T-helper 1 cell treated with Interleukin-12 subunit alpha and Interleukin-12 subunit beta and Interleukin-4 antibody, amounts not matched to agents 30 μg/mL and 1 μg/mL, for 36 hours (primary cell): ENCODE measurements around the gene RPL12.

Experiments
- H3K27ac Mint-ChIP-seq: one replicate; pipeline ENCODE4 v1.8.0; 2021; ENCODE audit warnings: mild to moderate bottlenecking, mixed read lengths
- H3K27me3 Mint-ChIP-seq: one replicate; pipeline ENCODE4 v1.8.0; 2021; ENCODE audit warnings: low read depth, mixed read lengths
- H3K36me3 Mint-ChIP-seq: one replicate; pipeline ENCODE4 v1.8.0; 2021; ENCODE audit warnings: low read depth, mixed read lengths
- H3K4me1 Mint-ChIP-seq: one replicate; pipeline ENCODE4 v1.8.0; 2021; ENCODE audit warnings: low read depth, mixed read lengths
- H3K4me3 Mint-ChIP-seq: one replicate; pipeline ENCODE4 v1.8.0; 2021; ENCODE audit warnings: mild to moderate bottlenecking, moderate library complexity, mixed read lengths
- H3K9me3 Mint-ChIP-seq: one replicate; pipeline ENCODE4 v1.8.0; 2021; ENCODE audit warnings: mixed read lengths

Gene RPL12

DNA sequence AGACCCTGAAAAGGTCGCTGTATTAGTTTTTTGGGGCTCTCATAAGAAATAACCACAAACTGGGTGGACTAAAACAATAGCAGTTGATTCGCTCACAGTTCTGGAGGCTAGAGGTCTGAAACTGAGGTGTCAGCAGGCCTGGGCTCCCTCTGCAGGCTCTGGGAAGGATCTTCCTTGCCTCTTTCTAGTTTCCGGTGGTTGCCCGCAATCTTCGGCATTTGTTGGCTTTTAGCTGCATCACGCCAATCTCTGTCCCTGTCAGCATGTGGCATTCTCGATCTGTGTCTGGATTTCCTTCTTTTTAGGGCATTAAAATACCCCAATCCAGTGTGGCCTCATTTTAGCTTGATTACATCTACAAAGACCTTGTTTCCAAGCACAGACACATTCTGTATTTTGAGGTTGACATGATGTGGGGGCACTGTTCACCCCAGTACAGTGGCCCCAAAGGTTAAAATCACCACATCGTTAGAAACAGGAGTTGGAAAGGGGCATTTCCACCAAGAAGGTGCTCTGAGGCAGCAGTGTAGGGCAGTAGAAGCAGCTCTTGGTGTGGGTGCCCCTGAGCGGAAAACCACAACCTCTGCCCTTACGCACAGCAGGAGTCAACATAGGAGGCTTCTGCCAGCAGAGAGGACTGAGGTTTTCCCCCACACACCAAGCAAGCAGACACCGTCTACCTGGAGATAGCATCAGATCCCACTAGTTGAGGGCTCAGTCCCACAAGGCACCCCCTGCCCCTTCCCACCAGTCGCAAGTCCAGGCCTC, 13.5 kb downstream of the RPL12 start:
- Mint-ChIP-seq H3K36me3 (peaks cover 71% of the 10 kb centered on the region), H3K4me3 (no peak overlapping the region), H3K27ac (no peak overlapping the region), H3K4me1 (peaks cover 1% of the 10 kb centered on the region), H3K27me3 (no peaks in the 10 kb centered on the region), H3K9me3 (peaks cover 4% of the 10 kb centered on the region)

DNA sequence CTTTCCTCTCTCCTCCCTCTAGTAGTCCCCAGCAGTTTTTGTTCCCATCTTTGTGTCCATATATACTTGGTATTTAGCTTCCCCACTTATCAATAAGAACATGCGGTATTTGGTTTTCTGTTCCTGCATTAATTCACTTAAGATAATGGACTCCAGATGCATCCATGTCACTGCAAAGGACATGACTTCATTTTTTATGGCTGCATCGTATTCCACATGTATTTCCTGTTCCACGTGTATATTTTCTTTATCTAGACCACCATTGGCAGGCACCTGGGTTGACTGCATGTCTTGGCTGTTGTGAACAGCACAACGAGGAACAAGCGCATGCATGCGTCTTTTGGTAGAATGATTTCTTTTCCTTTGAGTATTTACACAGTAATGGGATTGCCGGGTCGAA, 20.8 kb downstream of the RPL12 start:
- H3K27ac Mint-ChIP-seq = no peak overlapping the region
- H3K9me3 Mint-ChIP-seq = no peaks in the 10 kb centered on the region
- peaks cover 16% of the 10 kb centered on the region for H3K4me1 Mint-ChIP-seq
- peaks cover 43% of the 10 kb centered on the region for H3K36me3 Mint-ChIP-seq
- H3K4me3 Mint-ChIP-seq = no peak overlapping the region
- no peaks in the 10 kb centered on the region for H3K27me3 Mint-ChIP-seq

DNA sequence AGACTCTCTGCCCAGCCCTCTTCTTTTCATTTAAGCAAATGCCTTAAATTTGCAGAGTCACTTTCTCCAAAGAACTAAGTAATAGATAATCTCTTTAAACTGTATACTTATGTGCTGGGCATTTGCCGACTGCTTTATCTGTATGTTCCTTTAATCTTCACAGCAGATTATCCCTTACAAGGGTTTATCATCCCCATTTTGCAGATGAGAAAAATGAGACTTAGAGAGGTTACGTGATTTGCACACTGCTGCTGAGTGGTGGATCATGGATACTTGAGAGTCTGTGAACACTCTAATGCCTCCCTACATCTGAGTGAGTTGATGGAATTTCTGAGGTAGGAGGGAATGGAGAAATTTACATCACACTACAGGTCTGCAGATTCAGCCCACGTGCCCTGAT, 22.9 kb downstream of the RPL12 start:
- H3K27me3 Mint-ChIP-seq = no peaks in the 10 kb centered on the region
- H3K27ac Mint-ChIP-seq = no peak overlapping the region
- no peaks in the 10 kb centered on the region for H3K9me3 Mint-ChIP-seq
- peaks cover 34% of the 10 kb centered on the region for H3K36me3 Mint-ChIP-seq
- no peak overlapping the region for H3K4me3 Mint-ChIP-seq
- peaks cover 29% of the 10 kb centered on the region for H3K4me1 Mint-ChIP-seq

DNA sequence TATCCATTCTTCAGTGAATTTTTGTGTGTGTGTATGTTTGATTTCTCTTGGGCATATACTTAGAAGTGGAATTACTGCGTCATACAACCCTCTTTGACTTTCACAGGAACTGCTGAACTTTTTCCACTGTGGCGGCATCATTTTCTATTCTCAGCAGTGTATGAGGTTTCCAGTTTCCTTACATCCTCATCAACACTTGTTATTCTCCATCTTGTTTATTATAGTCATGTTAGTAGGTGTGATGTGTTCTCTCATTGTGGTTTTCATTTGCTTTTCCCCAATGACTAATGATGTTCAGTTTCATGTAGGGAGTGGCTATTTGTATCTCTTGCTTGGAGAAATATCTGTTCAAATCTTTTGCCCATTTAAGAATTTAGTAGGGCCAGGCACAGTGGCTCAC, 24.4 kb downstream of the RPL12 start:
- peaks cover 30% of the 10 kb centered on the region for H3K36me3 Mint-ChIP-seq
- peak overlapping the region; percentile 97 for H3K4me3 Mint-ChIP-seq
- no peaks in the 10 kb centered on the region for H3K27me3 Mint-ChIP-seq
- peak overlapping the region; percentile 85 for H3K27ac Mint-ChIP-seq
- peaks cover 35% of the 10 kb centered on the region for H3K4me1 Mint-ChIP-seq
- no peaks in the 10 kb centered on the region for H3K9me3 Mint-ChIP-seq

DNA sequence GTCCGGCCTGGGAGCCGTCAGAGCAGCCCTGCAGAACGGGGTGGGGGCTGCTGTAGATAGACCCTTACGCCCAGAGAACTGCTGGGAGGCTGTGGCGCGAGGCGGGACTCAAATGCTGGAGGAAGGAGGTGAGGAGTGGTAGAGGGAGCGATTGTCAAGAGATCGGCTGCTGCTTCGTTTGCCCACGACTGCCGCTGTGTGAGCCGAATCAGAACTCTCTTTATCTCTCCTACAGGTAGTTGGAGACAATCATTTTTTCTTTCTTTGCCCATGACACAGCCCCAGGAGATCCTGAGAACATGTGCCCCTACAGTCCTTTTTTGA, 26.6 kb downstream of the RPL12 start:
- Mint-ChIP-seq H3K27me3 (no peaks in the 10 kb centered on the region), H3K36me3 (peaks cover 15% of the 10 kb centered on the region), H3K4me1 (peaks cover 32% of the 10 kb centered on the region), H3K9me3 (no peaks in the 10 kb centered on the region), H3K27ac (peak overlapping the region; percentile 94), H3K4me3 (peak overlapping the region; percentile 97)

DNA sequence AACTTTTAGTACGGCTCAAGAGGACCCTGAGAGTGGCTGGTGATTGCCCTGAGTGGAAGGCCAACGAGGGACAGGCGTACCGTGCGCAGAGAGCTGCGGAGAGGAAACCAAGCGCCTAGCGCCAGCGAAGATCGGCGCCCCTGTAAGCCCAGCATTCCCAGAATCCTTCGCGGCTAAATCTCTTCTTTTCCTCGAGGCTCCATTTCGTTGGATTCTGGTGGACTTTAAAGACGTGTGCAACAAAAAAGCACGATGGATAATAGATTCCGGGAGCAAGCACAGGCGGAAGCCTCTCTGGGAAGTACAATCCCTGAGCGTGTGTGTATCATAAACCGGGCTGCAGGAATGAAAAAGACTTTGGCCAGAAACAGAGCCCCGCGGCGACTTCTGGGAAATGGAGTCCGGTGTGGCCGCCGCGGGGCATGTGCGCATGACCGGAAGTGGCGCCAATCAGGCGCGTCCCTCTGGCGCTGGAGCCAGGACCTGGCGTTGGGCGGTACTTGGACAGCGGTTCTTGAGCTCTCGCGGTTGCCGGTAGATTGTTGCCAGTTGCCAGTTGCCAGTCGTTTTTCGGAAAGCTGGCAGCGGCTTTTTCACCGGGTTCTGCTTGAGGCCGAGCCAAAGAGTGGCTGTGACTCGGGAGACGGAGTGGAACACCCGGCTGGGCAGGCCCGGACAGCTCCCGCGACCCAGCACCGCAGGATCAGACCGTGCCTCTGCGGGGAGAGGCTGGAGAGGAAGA, 27.1 kb downstream of the RPL12 start, which contains the start of gene ZNF79:
ZNF79 (plus strand) TSS at position 449 of the 742 bp plus-strand sequence. CDS start 406 bp downstream, outside the sequence.
- Mint-ChIP-seq H3K27me3 (no peaks in the 10 kb centered on the region), H3K9me3 (no peaks in the 10 kb centered on the region), H3K36me3 (peaks cover 15% of the 10 kb centered on the region), H3K4me3 (peak within 1 kb of the TSS; percentile 97), H3K4me1 (peaks cover 32% of the 10 kb centered on the region), H3K27ac (peak within 1 kb of the TSS; percentile 94)

DNA sequence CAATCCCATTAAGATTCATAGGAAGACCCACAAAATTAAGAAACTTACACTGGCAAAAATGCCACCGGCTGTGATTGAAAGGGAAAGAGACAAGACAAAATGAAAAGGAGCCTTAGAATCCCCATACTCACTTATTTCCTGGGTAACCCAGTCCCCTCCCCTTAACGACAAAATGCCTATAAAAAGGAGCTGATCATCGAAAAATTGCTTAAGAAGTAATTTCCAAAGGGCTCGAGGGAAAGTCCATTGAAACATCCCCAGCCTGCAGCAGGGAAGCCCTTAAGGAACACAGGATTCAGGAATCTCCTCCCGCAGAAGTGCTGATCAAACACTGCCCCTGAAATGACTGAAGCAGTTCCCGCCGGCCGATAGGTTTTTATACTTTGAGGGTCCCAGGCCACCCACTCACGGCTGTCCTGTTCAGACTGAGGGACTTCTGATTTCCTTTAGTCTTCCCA, 27.7 kb downstream of the RPL12 start:
- peaks cover 15% of the 10 kb centered on the region for H3K36me3 Mint-ChIP-seq
- H3K27me3 Mint-ChIP-seq = no peaks in the 10 kb centered on the region
- H3K4me3 Mint-ChIP-seq = peak overlapping the region; percentile 97
- peaks cover 31% of the 10 kb centered on the region for H3K4me1 Mint-ChIP-seq
- no peaks in the 10 kb centered on the region for H3K9me3 Mint-ChIP-seq
- peak overlapping the region; percentile 94 for H3K27ac Mint-ChIP-seq

DNA sequence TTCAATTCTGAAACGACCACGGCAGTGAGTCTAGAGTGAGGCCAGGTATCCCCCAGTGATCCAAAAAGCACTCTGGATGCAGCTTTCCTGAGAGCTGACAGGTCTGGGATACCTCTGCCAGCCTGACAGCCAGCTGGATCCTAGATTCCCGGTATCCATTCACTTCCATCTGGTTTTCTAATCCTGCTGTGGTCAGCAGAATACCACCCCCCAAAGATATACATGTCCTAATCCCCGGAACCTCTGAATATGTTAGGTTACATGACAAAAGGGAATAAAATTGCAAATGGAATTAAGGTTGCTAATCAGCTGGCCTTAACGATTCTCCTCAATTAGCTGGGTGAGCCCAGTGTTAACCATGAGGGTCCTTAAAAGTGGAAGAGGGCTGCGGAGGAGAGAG, 28.4 kb downstream of the RPL12 start:
- H3K4me3 Mint-ChIP-seq = peak overlapping the region; percentile 97
- peak overlapping the region; percentile 94 for H3K27ac Mint-ChIP-seq
- H3K9me3 Mint-ChIP-seq = no peaks in the 10 kb centered on the region
- H3K36me3 Mint-ChIP-seq = peaks cover 11% of the 10 kb centered on the region
- peaks cover 27% of the 10 kb centered on the region for H3K4me1 Mint-ChIP-seq
- H3K27me3 Mint-ChIP-seq = no peaks in the 10 kb centered on the region

DNA sequence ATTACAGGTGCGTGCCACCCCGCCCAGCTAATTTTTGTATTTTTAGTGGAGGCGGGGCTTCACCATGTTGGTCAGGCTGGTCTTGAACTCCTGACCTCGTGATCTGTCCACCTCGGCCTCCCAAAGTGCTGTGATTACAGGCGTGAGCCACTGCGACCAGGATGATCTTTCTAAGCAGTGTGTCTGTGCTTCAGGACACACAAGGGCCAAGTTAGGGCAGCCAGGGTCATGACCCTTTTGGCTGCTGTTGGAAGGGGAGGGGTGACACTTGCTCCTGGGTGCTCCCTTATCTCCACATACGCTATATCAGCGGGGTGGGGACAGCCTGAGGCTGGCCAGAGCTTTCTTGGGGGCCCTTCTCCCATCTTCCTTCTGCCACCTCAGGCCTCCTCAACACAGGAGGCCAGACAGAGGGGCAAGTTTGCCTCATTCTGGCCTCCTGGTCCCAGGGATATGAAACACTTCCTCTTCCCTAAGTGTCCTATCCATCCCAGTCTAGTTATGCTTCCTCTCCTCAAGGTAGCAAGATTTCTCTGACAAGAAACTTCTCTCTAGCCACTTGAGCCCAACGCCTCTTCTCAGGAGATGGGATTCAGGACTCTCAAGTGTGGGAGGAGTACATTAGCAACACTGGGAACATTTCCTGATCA, 28.9 kb downstream of the RPL12 start:
- no peak overlapping the region for H3K27ac Mint-ChIP-seq
- H3K4me3 Mint-ChIP-seq = peak overlapping the region; percentile 97
- peaks cover 27% of the 10 kb centered on the region for H3K4me1 Mint-ChIP-seq
- peaks cover 11% of the 10 kb centered on the region for H3K36me3 Mint-ChIP-seq
- H3K27me3 Mint-ChIP-seq = no peaks in the 10 kb centered on the region
- no peaks in the 10 kb centered on the region for H3K9me3 Mint-ChIP-seq

DNA sequence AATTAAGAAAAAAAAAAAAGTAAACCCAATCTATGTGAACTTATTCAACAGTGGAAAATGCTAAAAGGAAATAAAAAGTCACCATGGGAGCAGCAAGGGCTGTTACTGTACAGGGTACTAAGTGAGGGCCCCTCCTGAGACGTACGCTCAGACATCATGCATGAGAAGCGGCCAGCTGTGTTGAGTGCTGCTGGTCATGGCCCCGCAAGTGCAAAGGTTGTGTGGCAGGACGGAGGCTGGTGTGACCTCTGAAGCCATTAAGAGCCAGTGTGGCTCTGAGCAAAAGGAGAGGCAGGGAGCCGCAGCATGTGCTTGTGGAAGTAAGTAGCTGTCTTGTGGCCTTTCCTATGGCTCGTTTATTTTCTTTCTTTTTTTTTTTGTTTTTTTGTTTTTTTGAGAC, 30.1 kb downstream of the RPL12 start:
- peaks cover 4% of the 10 kb centered on the region for H3K27me3 Mint-ChIP-seq
- no peak overlapping the region for H3K27ac Mint-ChIP-seq
- H3K4me1 Mint-ChIP-seq = peaks cover 19% of the 10 kb centered on the region
- H3K36me3 Mint-ChIP-seq = peaks cover 4% of the 10 kb centered on the region
- no peak overlapping the region for H3K4me3 Mint-ChIP-seq
- no peaks in the 10 kb centered on the region for H3K9me3 Mint-ChIP-seq

DNA sequence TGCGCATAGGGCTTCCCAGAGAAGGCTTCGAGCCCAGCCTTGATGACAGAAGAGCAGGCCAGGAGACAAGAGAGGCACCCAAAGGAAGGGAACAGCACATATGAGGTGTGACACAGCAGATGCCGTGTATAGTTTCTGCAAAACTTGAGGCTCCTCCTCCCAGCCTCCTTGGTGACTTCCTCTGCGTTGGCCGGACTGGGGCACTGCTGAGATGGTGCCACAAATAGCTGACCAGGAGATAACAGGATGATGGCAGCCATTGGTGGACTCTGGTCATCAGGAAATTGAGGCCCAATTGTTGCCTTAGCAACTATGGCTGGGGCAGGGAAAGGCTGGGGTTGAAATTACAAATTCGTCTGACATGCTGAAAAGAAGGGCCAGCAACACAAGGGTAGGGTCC, 31.9 kb downstream of the RPL12 start:
- Mint-ChIP-seq H3K27me3 (peaks cover 14% of the 10 kb centered on the region), H3K9me3 (no peaks in the 10 kb centered on the region), H3K4me3 (no peak overlapping the region), H3K36me3 (peaks cover 2% of the 10 kb centered on the region), H3K27ac (no peak overlapping the region), H3K4me1 (peaks cover 14% of the 10 kb centered on the region)

DNA sequence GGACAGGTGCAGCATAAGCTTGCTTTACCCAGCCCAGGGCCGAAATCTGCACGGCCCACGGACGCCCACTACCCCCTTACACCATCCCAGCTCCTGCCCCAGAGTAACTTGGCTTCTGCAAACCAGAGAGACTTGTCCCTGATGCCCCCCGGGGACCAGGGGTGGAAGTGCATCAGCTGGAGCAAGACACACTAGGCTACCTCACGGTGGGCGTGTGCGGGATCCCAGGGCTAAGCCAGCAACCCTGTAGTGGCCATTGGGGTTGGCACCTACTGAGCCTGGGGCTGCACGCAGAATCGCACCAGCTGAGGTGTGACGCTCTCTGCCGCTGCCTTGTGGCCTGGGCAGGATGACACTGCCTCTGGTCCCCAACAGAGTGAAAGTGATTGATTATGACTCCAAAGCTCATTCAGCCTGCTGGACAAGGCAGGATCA, 33.2 kb downstream of the RPL12 start:
- H3K9me3 Mint-ChIP-seq = no peaks in the 10 kb centered on the region
- H3K27me3 Mint-ChIP-seq = peaks cover 19% of the 10 kb centered on the region
- no peaks in the 10 kb centered on the region for H3K36me3 Mint-ChIP-seq
- H3K4me1 Mint-ChIP-seq = peaks cover 4% of the 10 kb centered on the region
- H3K27ac Mint-ChIP-seq = no peak overlapping the region
- no peak overlapping the region for H3K4me3 Mint-ChIP-seq

DNA sequence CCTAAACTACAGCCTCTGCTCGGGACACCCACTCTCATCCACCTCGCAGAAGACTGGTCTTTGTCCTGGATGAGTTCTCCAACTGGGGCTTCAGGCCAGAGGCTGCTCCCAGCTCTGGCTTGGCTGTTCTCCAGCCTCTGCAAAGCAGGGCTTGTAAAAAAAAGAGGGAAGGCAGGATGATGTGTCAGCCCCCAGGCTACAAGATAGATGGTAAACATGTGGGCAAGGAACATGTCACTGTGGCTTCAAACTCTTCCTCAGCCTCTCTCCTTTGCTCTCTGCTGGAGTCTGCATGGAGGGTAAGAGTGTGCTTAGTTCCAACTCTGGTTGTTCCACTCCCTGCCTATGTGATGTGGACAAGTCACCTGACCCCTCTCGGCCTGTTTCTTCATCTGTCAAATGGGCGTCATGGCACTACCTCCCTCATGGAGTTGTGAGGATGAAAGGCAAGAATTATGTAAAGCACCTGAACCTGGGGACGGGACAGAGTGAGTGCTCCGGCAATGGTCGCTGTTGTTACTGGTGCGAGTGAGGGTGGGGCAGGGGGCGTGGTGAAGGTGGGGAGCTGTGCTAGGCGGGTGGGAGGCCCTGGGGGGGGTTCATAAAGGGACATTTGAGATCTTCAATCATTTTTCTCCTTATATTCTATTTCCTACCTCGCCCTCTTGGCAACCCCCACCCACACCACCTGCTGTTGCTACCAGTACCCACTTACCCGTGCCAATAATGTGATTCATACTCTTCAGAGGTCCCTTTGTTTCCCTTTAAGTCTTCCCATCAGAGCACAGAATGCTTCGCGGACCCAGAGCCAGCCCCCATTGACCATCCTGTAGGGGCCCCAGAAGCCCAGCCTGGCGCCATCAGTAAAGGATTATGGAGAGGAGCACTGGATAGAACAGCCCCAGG, 33.8 kb downstream of the RPL12 start:
- no peaks in the 10 kb centered on the region for H3K4me1 Mint-ChIP-seq
- no peak overlapping the region for H3K27ac Mint-ChIP-seq
- H3K9me3 Mint-ChIP-seq = no peaks in the 10 kb centered on the region
- peaks cover 19% of the 10 kb centered on the region for H3K27me3 Mint-ChIP-seq
- no peaks in the 10 kb centered on the region for H3K36me3 Mint-ChIP-seq
- H3K4me3 Mint-ChIP-seq = no peak overlapping the region

DNA sequence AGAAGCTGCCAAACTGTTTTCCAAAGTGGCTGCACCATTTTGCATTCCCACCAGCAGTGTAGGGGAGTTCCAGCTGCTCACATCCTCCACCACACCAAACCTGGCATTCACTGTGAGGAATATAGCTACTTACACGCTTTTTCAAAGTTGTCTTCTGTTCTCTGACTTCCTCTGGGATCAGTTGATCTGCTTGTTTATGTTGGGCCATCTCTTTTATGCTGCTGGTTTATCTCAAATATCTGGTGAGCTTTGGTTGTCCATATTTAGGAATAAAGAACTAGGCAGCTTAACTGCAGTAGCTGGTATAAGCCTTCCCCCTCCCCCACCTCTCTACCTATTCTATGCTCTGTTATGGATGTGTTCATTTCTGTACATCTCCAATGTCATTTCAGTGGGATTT, 35.5 kb downstream of the RPL12 start:
- H3K4me3 Mint-ChIP-seq = no peak overlapping the region
- peaks cover 6% of the 10 kb centered on the region for H3K4me1 Mint-ChIP-seq
- no peak overlapping the region for H3K27ac Mint-ChIP-seq
- H3K36me3 Mint-ChIP-seq = no peaks in the 10 kb centered on the region
- H3K27me3 Mint-ChIP-seq = peaks cover 19% of the 10 kb centered on the region
- no peaks in the 10 kb centered on the region for H3K9me3 Mint-ChIP-seq
